Epithelial cell of umbilical artery (primary cell): ENCODE measurements around the gene PLAAT1. TPM values are rescaled to one million over a fixed set of nuclear protein-coding genes. Genes with fewer than 3 reads are reported as not detected.

Experiments
- total RNA-seq: library from RNA; depleted of rRNA; stranded (reverse); fragments of >200 nt; gene quantifications from 2 replicates; pipeline ENCODE4 v1.2.3, GENCODE V29; 2014

PLAAT1 gene
- total RNA-seq, result not detected in 2 replicates

DNA sequence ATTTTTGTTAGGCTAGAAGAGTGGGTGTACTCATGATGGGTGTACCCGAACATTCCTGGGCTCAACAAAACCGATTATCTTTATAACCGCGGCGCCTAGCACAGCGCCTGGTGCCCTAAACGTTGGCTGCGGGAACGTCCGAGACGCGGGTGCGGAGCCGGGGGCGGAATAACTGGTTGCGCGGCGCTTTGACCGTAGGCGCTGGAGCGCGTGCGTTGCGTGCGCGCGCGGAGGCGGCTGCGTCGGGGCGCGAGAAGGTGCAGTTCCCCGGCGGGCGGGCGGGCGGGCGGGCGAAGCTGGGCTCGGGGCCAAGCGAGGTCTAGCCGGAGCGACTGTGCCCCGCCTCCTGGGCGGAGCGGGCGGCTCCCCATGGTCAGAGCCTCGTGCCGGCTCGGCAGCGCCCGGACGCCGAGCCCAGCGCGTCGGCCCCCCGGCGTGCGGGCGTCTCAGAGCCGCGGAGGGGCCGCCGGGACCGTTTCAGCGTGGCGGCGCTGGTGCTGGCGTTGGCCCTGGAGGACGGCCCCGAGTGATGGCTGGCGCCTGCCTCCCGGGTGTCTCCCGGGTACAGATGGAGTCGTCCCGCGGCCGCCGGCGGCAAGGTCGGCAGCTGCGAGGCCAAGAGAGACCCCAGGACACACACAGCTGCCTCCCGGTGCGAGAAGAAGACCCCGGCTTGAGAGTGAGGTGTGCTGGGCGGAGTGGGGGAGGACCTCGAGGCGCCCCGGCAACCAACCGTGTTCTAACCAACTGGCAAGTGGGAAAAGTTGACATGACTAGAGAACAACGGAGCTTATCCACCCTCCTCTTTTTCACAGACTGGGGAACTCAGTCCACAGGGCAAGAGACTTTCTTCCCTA, at the start of gene PLAAT1:
PLAAT1 (plus strand) TSS at position 373 of the 857 bp plus-strand sequence. CDS start 14,429 bp downstream, outside the sequence.

Other genes starting within 250 kb of the PLAAT1 start
- not detected in 2 replicates for gene ATP13A5, start 137.5 kb downstream of the PLAAT1 start, total RNA-seq